Measurements from ENCODE around the gene SNRNP25.

Gene SNRNP25

DNA sequence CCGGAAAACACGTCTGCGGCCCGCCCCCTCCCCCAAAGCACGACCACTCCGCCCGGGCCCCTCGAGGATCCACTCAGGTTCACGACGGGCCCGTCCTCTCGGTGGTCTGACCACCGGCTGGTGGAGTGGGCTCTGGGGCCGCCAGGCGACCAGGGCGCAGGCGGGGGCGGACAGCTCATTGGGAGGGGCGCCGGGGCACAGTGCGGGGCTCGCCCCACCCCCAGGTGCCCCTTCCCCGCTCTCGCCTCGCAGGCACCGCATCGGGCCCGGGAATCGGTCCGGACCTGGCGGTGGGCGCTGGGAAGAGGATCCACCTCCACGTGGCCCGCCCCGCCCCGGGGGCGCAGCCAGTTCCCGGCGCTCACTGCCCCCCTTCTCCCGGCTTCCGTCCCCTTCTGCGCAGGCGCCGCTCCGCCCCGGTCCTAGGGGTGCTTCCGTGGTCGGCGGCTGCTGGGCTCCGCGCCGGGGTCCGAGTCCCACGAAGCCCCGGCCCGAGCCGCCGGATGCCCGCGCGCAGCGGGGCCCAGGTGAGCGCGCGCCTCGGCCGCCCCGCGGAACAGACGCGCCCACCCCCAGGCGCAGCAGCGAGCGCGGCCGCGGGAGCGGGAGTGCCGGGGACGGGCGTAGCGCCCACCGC is 24.3 kb downstream of the SNRNP25 start, which contains the start of gene MPG:
TSS of gene MPG (plus strand) at position 419 of the 637 bp plus-strand sequence. CDS start at position 504, 85 bp downstream.
- no peak for TF ChIP-seq CTCF (conservative IDR thresholded peaks at IDR 0.05; ENCODE audit: low read depth)

GRCh38 chr16:78444-79150 is 25.0 kb downstream of the SNRNP25 start:
- peak; percentile 24 for DNase-seq (ENCODE audit: low spot score)
- no peak for TF ChIP-seq CTCF (conservative IDR thresholded peaks at IDR 0.05; ENCODE audit: low read depth)
- ChIA-PET CTCF (interaction anchor here (1.8 to 2.7 kb wide), 2 partner anchors 13 to 18 kb away, joined by 10 to 14 read pairs; no protein-coding TSS in a partner anchor), POLR2A (ENCODE audit: low non-redundant PET) (interaction anchor here (1.8 kb wide), 1 partner anchor 12 kb away, joined by 4 read pairs; no protein-coding TSS in a partner anchor)
- peak overlapping the region; percentile 91 for H3K27ac ChIP-seq

More for the DNA sequence above, 24.3 kb downstream of the SNRNP25 start, which contains the start of gene MPG:
- H3K27ac ChIP-seq = peak within 1 kb of the TSS; percentile 91
- ChIA-PET CTCF (interaction anchor here (0.6 to 2.7 kb wide), 2 partner anchors 12 to 21 kb away, joined by 3 to 14 read pairs; no protein-coding TSS in a partner anchor), POLR2A (ENCODE audit: low non-redundant PET) (interaction anchor here (1.8 kb wide), 1 partner anchor 12 kb away, joined by 4 read pairs; no protein-coding TSS in a partner anchor)
- peak; percentile 93 for DNase-seq (ENCODE audit: low spot score)

GRCh38 chr16:79151-80054 is 25.8 kb downstream of the SNRNP25 start:
- ChIA-PET CTCF (interaction anchor here (1.8 kb wide), 1 partner anchor 17 kb away, joined by 10 read pairs; no protein-coding TSS in a partner anchor), POLR2A (ENCODE audit: low non-redundant PET) (no interaction called here)
- DNase-seq (ENCODE audit: low spot score) = no peak
- H3K27ac ChIP-seq = peak overlapping the region; percentile 91
- TF ChIP-seq CTCF (conservative IDR thresholded peaks at IDR 0.05; ENCODE audit: low read depth) = no peak

GRCh38 chr16:83060-83603 is 29.5 kb downstream of the SNRNP25 start:
- CTCF ChIA-PET = interaction anchor here (0.8 kb wide), 1 partner anchor 14 kb away, joined by 5 read pairs; no protein-coding TSS in a partner anchor
- POLR2A ChIA-PET (ENCODE audit: low non-redundant PET) = no interaction called here
- no peak for DNase-seq (ENCODE audit: low spot score)
- TF ChIP-seq CTCF (conservative IDR thresholded peaks at IDR 0.05; ENCODE audit: low read depth) = no peak
- H3K27ac ChIP-seq = peak overlapping the region; percentile 89

GRCh38 chr16:83781-84615 is 30.4 kb downstream of the SNRNP25 start:
- no peak for DNase-seq (ENCODE audit: low spot score)
- POLR2A ChIA-PET (ENCODE audit: low non-redundant PET) = interaction anchor here (0.7 kb wide), 1 partner anchor 14 kb away, joined by 4 read pairs; no protein-coding TSS in a partner anchor
- TF ChIP-seq CTCF (conservative IDR thresholded peaks at IDR 0.05; ENCODE audit: low read depth) = no peak
- H3K27ac ChIP-seq = peak overlapping the region; percentile 89
- CTCF ChIA-PET = interaction anchor here (2.6 kb wide), 1 partner anchor 13 kb away, joined by 21 read pairs; no protein-coding TSS in a partner anchor
